Measurements from ENCODE around the gene KCNE2. TPM values are rescaled to one million over a fixed set of nuclear protein-coding genes. Genes with fewer than 3 reads are reported as not detected.
"Not testable (repeated sequence)": the region's sequence is repeated elsewhere in the genome, so short reads cannot be mapped to it uniquely, and the experiment has no call there.

Gene KCNE2
- total RNA-seq, 4 donors from 2014 or later = not detected

GRCh38 chr21:34367320-34367935 is 3.6 kb downstream of the KCNE2 start:
- Histone ChIP-seq H3K4me3 (no peak overlapping the region), H3K27me3 (no peaks in the 10 kb centered on the region), H3K4me1 (peaks cover 0 to 4% (median 0%) of the 10 kb centered on the region in 4 donors), H3K27ac (no peak overlapping the region), H3K9me3 (no peaks in the 10 kb centered on the region), H3K36me3 (no peaks in the 10 kb centered on the region)
- intact Hi-C loops (cut with DNase I; ENCODE audit: low total_unique reads) = no loop called here
- DNase-seq = peak; percentile 30
- in situ Hi-C loops (cut with MboI; ENCODE audit: low pct_ligation_motif_present in 1 of 4, low pct_unique_long_range_greater_than_20kb in 1 of 4, low sequenced_read_pairs in 3 of 4) = no loop called here
- TF ChIP-seq CTCF (IDR thresholded peaks at IDR 0.05) (peak; percentile 45 to 61 (median 56)), POLR2AphosphoS5 (IDR thresholded peaks at IDR 0.05) (no peak), POLR2A (IDR thresholded peaks at IDR 0.05) (no peak)
- 45 to 73% methylated on average over 3 of the region's 3 CpGs for WGBS, 2 donors (ENCODE audit: low coverage in 1 of 2)

GRCh38 chr21:34369741-34370140 is 5.9 kb downstream of the KCNE2 start:
- no peaks in the 10 kb centered on the region for H3K36me3 ChIP-seq
- H3K4me3 ChIP-seq = no peak overlapping the region
- WGBS, 2 donors (ENCODE audit: low coverage in 1 of 2) = 0 to 20% methylated on average over 1 of the region's 1 CpG
- no peaks in the 10 kb centered on the region for H3K4me1 ChIP-seq
- no peak overlapping the region for H3K27ac ChIP-seq
- intact Hi-C loops (cut with DNase I; ENCODE audit: low total_unique reads) = no loop called here
- H3K9me3 ChIP-seq = no peaks in the 10 kb centered on the region
- in situ Hi-C loops (cut with MboI; ENCODE audit: low pct_ligation_motif_present in 1 of 4, low pct_unique_long_range_greater_than_20kb in 1 of 4, low sequenced_read_pairs in 3 of 4) = no loop called here
- H3K27me3 ChIP-seq = no peaks in the 10 kb centered on the region
- no peak for DNase-seq
- TF ChIP-seq POLR2A (IDR thresholded peaks at IDR 0.05) = no peak
- TF ChIP-seq EP300 (IDR thresholded peaks at IDR 0.05; ENCODE audit: low read depth) = no peak
- TF ChIP-seq POLR2AphosphoS5 (IDR thresholded peaks at IDR 0.05) = no peak
- no peak for TF ChIP-seq CTCF (IDR thresholded peaks at IDR 0.05)

GRCh38 chr21:34372321-34372720 is 8.5 kb downstream of the KCNE2 start:
- intact Hi-C loops (cut with DNase I; ENCODE audit: low total_unique reads) (no loop called here), in situ Hi-C loops (cut with MboI; ENCODE audit: low pct_ligation_motif_present in 1 of 4, low pct_unique_long_range_greater_than_20kb in 1 of 4, low sequenced_read_pairs in 3 of 4) (no loop called here)
- Histone ChIP-seq H3K27ac (no peak overlapping the region), H3K36me3 (no peaks in the 10 kb centered on the region), H3K4me1 (no peaks in the 10 kb centered on the region), H3K4me3 (no peak overlapping the region), H3K9me3 (no peaks in the 10 kb centered on the region), H3K27me3 (no peaks in the 10 kb centered on the region)
- TF ChIP-seq POLR2AphosphoS5 (IDR thresholded peaks at IDR 0.05) (no peak), CTCF (IDR thresholded peaks at IDR 0.05) (no peak), POLR2A (IDR thresholded peaks at IDR 0.05) (no peak), EP300 (IDR thresholded peaks at IDR 0.05; ENCODE audit: low read depth) (no peak)
- WGBS, 2 donors (ENCODE audit: low coverage in 1 of 2) = 33 to 93% methylated on average over 1 to 5 of the region's 5 CpGs
- DNase-seq = no peak

GRCh38 chr21:34374462-34374861 is 10.7 kb downstream of the KCNE2 start:
- H3K4me1 ChIP-seq; H3K9me3 ChIP-seq; DNase-seq; H3K27me3 ChIP-seq; H3K27ac ChIP-seq; in situ Hi-C loops (cut with MboI; ENCODE audit: low pct_ligation_motif_present in 1 of 4, low pct_unique_long_range_greater_than_20kb in 1 of 4, low sequenced_read_pairs in 3 of 4); H3K36me3 ChIP-seq; intact Hi-C loops (cut with DNase I; ENCODE audit: low total_unique reads); H3K4me3 ChIP-seq: not testable (repeated sequence)
- no CpG with 5 or more reads among the region's 8 CpGs for WGBS, 2 donors (ENCODE audit: low coverage in 1 of 2)

- in situ Hi-C loops (cut with MboI; ENCODE audit: low pct_ligation_motif_present in 1 of 4, low pct_unique_long_range_greater_than_20kb in 1 of 4, low sequenced_read_pairs in 3 of 4); H3K27ac ChIP-seq; H3K36me3 ChIP-seq; intact Hi-C loops (cut with DNase I; ENCODE audit: low total_unique reads); H3K9me3 ChIP-seq; DNase-seq; H3K27me3 ChIP-seq; H3K4me1 ChIP-seq; H3K4me3 ChIP-seq: not testable (repeated sequence)
- WGBS, 2 donors (ENCODE audit: low coverage in 1 of 2) = no CpG with 5 or more reads among the region's 49 CpGs
These were observed 11.3 kb downstream of the KCNE2 start, which contains the start of gene SMIM11 for GRCh38 chr21:34374940-34375618. TSS of gene SMIM11 (plus strand) at chr21:34375507. CDS start at chr21:34379505, 3,998 bp downstream.

- H3K27me3 ChIP-seq; intact Hi-C loops (cut with DNase I; ENCODE audit: low total_unique reads); H3K36me3 ChIP-seq; H3K4me3 ChIP-seq; H3K9me3 ChIP-seq; H3K4me1 ChIP-seq; in situ Hi-C loops (cut with MboI; ENCODE audit: low pct_ligation_motif_present in 1 of 4, low pct_unique_long_range_greater_than_20kb in 1 of 4, low sequenced_read_pairs in 3 of 4); DNase-seq; H3K27ac ChIP-seq: not testable (repeated sequence)
- no CpG with 5 or more reads among the region's 33 CpGs for whole genome bisulfite sequencing, 2 donors (ENCODE audit: low coverage in 1 of 2)
These were observed 11.8 kb downstream of the KCNE2 start for GRCh38 chr21:34375619-34375972.

- no CpG with 5 or more reads among the region's 2 CpGs for WGBS, 2 donors (ENCODE audit: low coverage in 1 of 2)
- H3K9me3 ChIP-seq; H3K36me3 ChIP-seq; in situ Hi-C loops (cut with MboI; ENCODE audit: low pct_ligation_motif_present in 1 of 4, low pct_unique_long_range_greater_than_20kb in 1 of 4, low sequenced_read_pairs in 3 of 4); H3K4me1 ChIP-seq; DNase-seq; H3K27me3 ChIP-seq; H3K4me3 ChIP-seq; intact Hi-C loops (cut with DNase I; ENCODE audit: low total_unique reads); H3K27ac ChIP-seq: not testable (repeated sequence)
These were observed 19.3 kb downstream of the KCNE2 start for GRCh38 chr21:34383138-34383537.
